HEK293 (cell line): ENCODE results near the gene TTLL11.
A peak's percentile ranks its signal among the peaks of the same experiment; 100 is the strongest.
"Not testable (repeated sequence)": the region's sequence is repeated elsewhere in the genome, so short reads cannot be mapped to it uniquely, and the experiment has no call there.

Experiments used
- CTCF ChIA-PET: fragments of 350-600 bp; formaldehyde crosslinking; extraction: SDS; loops from one replicate; lab custom pipeline; 2021; ENCODE audit warnings: antibody characterized with exemption; lab: Yijun Ruan, JAX
- POLR2A ChIA-PET: fragments of 300-600 bp; formaldehyde crosslinking; extraction: SDS; loops from one replicate; lab custom pipeline; 2020; ENCODE audit warnings: antibody characterized with exemption, inconsistent platforms; lab: Yijun Ruan, JAX
- H3K27ac ChIP-seq: fragments of 200-500 bp; sonication (Bioruptor generic); 2 replicates; pipeline ENCODE4 v1.5.1; 2014; ENCODE audit warnings: low read depth, low read length, control low read depth, inconsistent platforms; ENCODE audit errors: extremely low read depth
- H3K36me3 ChIP-seq, 2 experiments: fragments of 200-500 bp in 1 of 2; sonication (Bioruptor generic) in 1 of 2; 1 replicate in 1 of 2; 2 replicates in 1 of 2; pipeline ENCODE4 v1.5.1; 2014 to 2017; ENCODE audit warnings: inconsistent platforms in 2 of 2, low read length in 2 of 2; ENCODE audit not compliant: control insufficient read depth in 2 of 2, insufficient read depth in 1 of 2
- H3K4me1 ChIP-seq: fragments of 200-500 bp; sonication (Bioruptor generic); 2 replicates; pipeline ENCODE4 v1.5.1; 2014; ENCODE audit warnings: mild to moderate bottlenecking, low read length, inconsistent platforms; ENCODE audit not compliant: control insufficient read depth, insufficient read depth
- H3K4me3 ChIP-seq: 2 replicates; pipeline ENCODE4 v1.5.1; 2011; ENCODE audit warnings: low read depth, mild to moderate bottlenecking, control low read depth, low read length, moderate library complexity
- H3K9me3 ChIP-seq: fragments of 200-500 bp; sonication (Bioruptor generic); 2 replicates; pipeline ENCODE4 v1.5.1; 2014; ENCODE audit warnings: low read depth, low read length, inconsistent platforms; ENCODE audit not compliant: control insufficient read depth, insufficient read depth
- EGR2 ChIP-seq: fragments of 450-650 bp; formaldehyde crosslinking; IDR thresholded peaks from 2 replicates; pipeline ENCODE4 v1.5.1; 2016; ENCODE audit warnings: low read depth, missing biosample characterization, missing genetic modification characterization
- GLI4 ChIP-seq: fragments of 450-650 bp; formaldehyde crosslinking; IDR thresholded peaks from 2 replicates; pipeline ENCODE4 v1.5.1; 2016; ENCODE audit warnings: missing biosample characterization, missing genetic modification characterization
- KLF17 ChIP-seq: fragments of 450-650 bp; formaldehyde crosslinking; IDR thresholded peaks from 2 replicates; pipeline ENCODE4 v1.5.1; 2016; ENCODE audit warnings: missing biosample characterization, missing genetic modification characterization
- KLF7 ChIP-seq: fragments of 450-650 bp; formaldehyde crosslinking; IDR thresholded peaks from 2 replicates; pipeline ENCODE4 v1.5.1; 2016; ENCODE audit warnings: missing biosample characterization, missing genetic modification characterization, borderline replicate concordance
- SALL2 ChIP-seq: fragments of 450-650 bp; formaldehyde crosslinking; IDR thresholded peaks from 2 replicates; pipeline ENCODE4 v1.5.0; 2017; ENCODE audit warnings: missing biosample characterization, mild to moderate bottlenecking, missing genetic modification characterization, borderline replicate concordance
- YY2 ChIP-seq: fragments of 450-650 bp; formaldehyde crosslinking; IDR thresholded peaks from 2 replicates; pipeline ENCODE4 v1.5.1; 2016; ENCODE audit warnings: missing biosample characterization, missing genetic modification characterization
- ZBTB21 ChIP-seq: fragments of 450-650 bp; formaldehyde crosslinking; IDR thresholded peaks from 2 replicates; pipeline ENCODE4 v1.5.1; 2017; ENCODE audit warnings: missing biosample characterization, missing genetic modification characterization
- ZBTB8A ChIP-seq: fragments of 450-650 bp; formaldehyde crosslinking; IDR thresholded peaks from 2 replicates; pipeline ENCODE4 v1.5.1; 2016; ENCODE audit warnings: missing biosample characterization, missing genetic modification characterization
- ZNF132 ChIP-seq: fragments of 450-650 bp; formaldehyde crosslinking; IDR thresholded peaks from 2 replicates; pipeline ENCODE4 v1.5.1; 2017; ENCODE audit warnings: missing biosample characterization, missing genetic modification characterization, borderline replicate concordance
- ZNF146 ChIP-seq: fragments of 450-650 bp; formaldehyde crosslinking; IDR thresholded peaks from 2 replicates; pipeline ENCODE4 v1.5.1; 2016; ENCODE audit warnings: missing biosample characterization, missing genetic modification characterization
- ZNF16 ChIP-seq: fragments of 450-650 bp; formaldehyde crosslinking; IDR thresholded peaks from 2 replicates; pipeline ENCODE4 v1.5.1; 2016; ENCODE audit warnings: low read depth, missing biosample characterization, missing genetic modification characterization
- ZNF184 ChIP-seq: fragments of 450-650 bp; IDR thresholded peaks from 2 replicates; pipeline ENCODE4 v1.5.1; 2018; ENCODE audit warnings: missing biosample characterization, mild to moderate bottlenecking, missing genetic modification characterization
- ZNF19 ChIP-seq: fragments of 450-650 bp; formaldehyde crosslinking; IDR thresholded peaks from 2 replicates; pipeline ENCODE4; 2016; ENCODE audit warnings: missing biosample characterization, missing genetic modification characterization, low read depth
- ZNF266 ChIP-seq: fragments of 450-650 bp; formaldehyde crosslinking; IDR thresholded peaks from 2 replicates; pipeline ENCODE4 v1.5.1; 2016; ENCODE audit warnings: missing biosample characterization, missing genetic modification characterization, low read depth
- ZNF292 ChIP-seq: fragments of 450-650 bp; formaldehyde crosslinking; IDR thresholded peaks from 2 replicates; pipeline ENCODE4 v1.5.1; 2016; ENCODE audit warnings: low read depth, missing biosample characterization, missing genetic modification characterization, borderline replicate concordance
- ZNF302 ChIP-seq: fragments of 450-650 bp; formaldehyde crosslinking; IDR thresholded peaks from 2 replicates; pipeline ENCODE4 v1.5.1; 2016; ENCODE audit warnings: missing biosample characterization, missing genetic modification characterization, low read depth
- ZNF624 ChIP-seq: fragments of 450-650 bp; formaldehyde crosslinking; IDR thresholded peaks from 2 replicates; pipeline ENCODE4 v1.5.1; 2017; ENCODE audit warnings: missing biosample characterization, missing genetic modification characterization
- ZNF626 ChIP-seq: fragments of 450-650 bp; sonication (Bioruptor Pico); formaldehyde crosslinking; IDR thresholded peaks from 2 replicates; pipeline ENCODE4 v1.5.1; 2018; ENCODE audit warnings: missing biosample characterization, missing genetic modification characterization, inconsistent platforms
- ZNF629 ChIP-seq: fragments of 450-650 bp; formaldehyde crosslinking; IDR thresholded peaks from 2 replicates; pipeline ENCODE4 v1.5.1; 2017; ENCODE audit warnings: missing biosample characterization, missing genetic modification characterization
- ZNF645 ChIP-seq: fragments of 450-650 bp; formaldehyde crosslinking; IDR thresholded peaks from 2 replicates; pipeline ENCODE4; 2016; ENCODE audit warnings: missing biosample characterization, missing genetic modification characterization
- ZNF654 ChIP-seq: fragments of 450-650 bp; formaldehyde crosslinking; IDR thresholded peaks from 2 replicates; pipeline ENCODE4 v1.5.1; 2016; ENCODE audit warnings: low read depth, missing biosample characterization, missing genetic modification characterization
- ZNF701 ChIP-seq: fragments of 450-650 bp; formaldehyde crosslinking; IDR thresholded peaks from 2 replicates; pipeline ENCODE4 v1.5.1; 2016; ENCODE audit warnings: missing biosample characterization, missing genetic modification characterization
- ZNF707 ChIP-seq: fragments of 450-650 bp; formaldehyde crosslinking; IDR thresholded peaks from 2 replicates; pipeline ENCODE4 v1.5.1; 2016; ENCODE audit warnings: missing biosample characterization, missing genetic modification characterization
- ZNF76 ChIP-seq: fragments of 450-650 bp; formaldehyde crosslinking; IDR thresholded peaks from 2 replicates; pipeline ENCODE4; 2016; ENCODE audit warnings: low read depth, missing biosample characterization, missing genetic modification characterization, borderline replicate concordance
- ZNF776 ChIP-seq: fragments of 450-650 bp; formaldehyde crosslinking; IDR thresholded peaks from 2 replicates; pipeline ENCODE4 v1.5.0; 2017; ENCODE audit warnings: missing biosample characterization, missing genetic modification characterization, borderline replicate concordance
- ZNF791 ChIP-seq: fragments of 450-650 bp; formaldehyde crosslinking; IDR thresholded peaks from 2 replicates; pipeline ENCODE4 v1.5.1; 2016; ENCODE audit warnings: missing biosample characterization, missing genetic modification characterization
- ZNF843 ChIP-seq: fragments of 450-650 bp; formaldehyde crosslinking; IDR thresholded peaks from 2 replicates; pipeline ENCODE4 v1.5.1; 2016; ENCODE audit warnings: missing biosample characterization, missing genetic modification characterization
- ZSCAN16 ChIP-seq: fragments of 450-650 bp; formaldehyde crosslinking; IDR thresholded peaks from 2 replicates; pipeline ENCODE4 v1.5.1; 2016; ENCODE audit warnings: missing biosample characterization, missing genetic modification characterization
- ZSCAN18 ChIP-seq: fragments of 450-650 bp; formaldehyde crosslinking; IDR thresholded peaks from 2 replicates; pipeline ENCODE4 v1.5.1; 2016; ENCODE audit warnings: missing biosample characterization, missing genetic modification characterization

TTLL11 gene

GRCh38 chr9:121980665-121981064, 112.4 kb downstream of the TTLL11 start:
- H3K4me1 ChIP-seq, H3K36me3 ChIP-seq, H3K9me3 ChIP-seq, H3K27ac ChIP-seq, H3K4me3 ChIP-seq, POLR2A ChIA-PET: not testable (repeated sequence)
- TF ChIP-seq ZNF146: peak; percentile 49
- CTCF ChIA-PET: interaction anchor here (0.6 to 0.8 kb wide), 4 partner anchors 18 to 439 kb away, joined by 3 to 5 read pairs (median 3); no protein-coding TSS in a partner anchor

- Histone ChIP-seq H3K9me3 (no peaks in the 10 kb centered on the region), H3K36me3 (no peaks in the 10 kb centered on the region), H3K27ac (no peak overlapping the region), H3K4me1 (no peaks in the 10 kb centered on the region), H3K4me3 (no peak overlapping the region)
- ChIA-PET POLR2A (no interaction called here), CTCF (interaction anchor here (0.5 to 1.3 kb wide), 3 partner anchors 51 to 433 kb away, joined by 3 to 6 read pairs (median 3); no protein-coding TSS in a partner anchor)
- no peak for TF ChIP-seq ZNF624
- TF ChIP-seq ZNF292 (tag by site-specific recombination): no peak
- TF ChIP-seq ZNF776 (tag by site-specific recombination): no peak
- no peak for TF ChIP-seq YY2
- no peak for TF ChIP-seq ZNF184 (tag by site-specific recombination)
- TF ChIP-seq ZNF302 (tag by site-specific recombination): no peak
- TF ChIP-seq ZSCAN16 (tag by site-specific recombination): no peak
- no peak for TF ChIP-seq KLF7
- no peak for TF ChIP-seq GLI4 (tag by site-specific recombination)
- no peak for TF ChIP-seq ZNF626
- no peak for TF ChIP-seq ZNF645
- TF ChIP-seq ZNF701 (tag by site-specific recombination): no peak
- TF ChIP-seq ZNF132 (tag by site-specific recombination): no peak
- no peak for TF ChIP-seq SALL2 (tag by site-specific recombination)
- no peak for TF ChIP-seq ZNF843 (tag by site-specific recombination)
- TF ChIP-seq ZNF16 (tag by site-specific recombination): no peak
- TF ChIP-seq ZNF266: no peak
- TF ChIP-seq EGR2 (tag by site-specific recombination): no peak
Measured at GRCh38 chr9:121979736-121980135, 113.4 kb downstream of the TTLL11 start.

GRCh38 chr9:121976751-121977150, 116.4 kb downstream of the TTLL11 start:
- Histone ChIP-seq H3K36me3 (no peaks in the 10 kb centered on the region), H3K9me3 (no peaks in the 10 kb centered on the region), H3K27ac (no peak overlapping the region), H3K4me1 (no peaks in the 10 kb centered on the region), H3K4me3 (no peak overlapping the region)
- CTCF ChIA-PET: interaction anchor here (0.8 kb wide), 1 partner anchor 9 kb away, joined by 4 read pairs; no protein-coding TSS in a partner anchor
- POLR2A ChIA-PET: no interaction called here
- TF ChIP-seq ZNF645: no peak
- TF ChIP-seq ZNF654 (tag by site-specific recombination): no peak
- TF ChIP-seq ZNF76 (tag by site-specific recombination): no peak
- TF ChIP-seq ZNF791 (tag by site-specific recombination): no peak
- no peak for TF ChIP-seq KLF17 (tag by site-specific recombination)
- no peak for TF ChIP-seq ZNF624
- TF ChIP-seq ZNF19 (tag by site-specific recombination): no peak
- TF ChIP-seq SALL2 (tag by site-specific recombination): no peak
- peak; percentile 94 for TF ChIP-seq ZNF629 (tag by site-specific recombination)
- no peak for TF ChIP-seq ZSCAN16 (tag by site-specific recombination)
- no peak for TF ChIP-seq ZBTB8A
- TF ChIP-seq ZNF707: no peak
- no peak for TF ChIP-seq ZSCAN18
- TF ChIP-seq ZBTB21 (tag by site-specific recombination): peak; percentile 92
